Measurements from ENCODE around the gene MATR3.

- no peak for TF ChIP-seq CTCF (conservative IDR thresholded peaks at IDR 0.05; ENCODE audit: low read depth, low read length)
- no peak for TF ChIP-seq EZH2 (IDR thresholded peaks at IDR 0.05; ENCODE audit: low read length, unreplicated experiment)
Observed at GRCh38 chr5:139377226-139377625, 83.7 kb downstream of the MATR3 start.

Data from PC-3 (cell line).